Left renal cortex interstitium (tissue), 4 donors: ENCODE results near the gene EVA1A. TPM values are rescaled to one million over a fixed set of nuclear protein-coding genes. Genes with fewer than 3 reads are reported as not detected.

ENCODE experiments used
- DNase-seq, 4 donors: peaks; one replicate each; pipeline ENCODE4 v3.0.0-alpha.2; 2013; ENCODE audit warnings: low read depth in 4 of 4, low spot score in 2 of 4, missing footprints in 1 of 4
- polyA plus RNA-seq, 4 donors: library from polyadenylated mRNA; unstranded; fragments of 120-200 nt; gene quantifications; one replicate each; pipeline ENCODE4 v1.2.1, GENCODE V29; 2013; ENCODE audit not compliant: insufficient read length in 4 of 4

The EVA1A gene
- polyA plus RNA-seq, 4 donors = 12.6 to 19.8 (median 15.8) TPM

DNA sequence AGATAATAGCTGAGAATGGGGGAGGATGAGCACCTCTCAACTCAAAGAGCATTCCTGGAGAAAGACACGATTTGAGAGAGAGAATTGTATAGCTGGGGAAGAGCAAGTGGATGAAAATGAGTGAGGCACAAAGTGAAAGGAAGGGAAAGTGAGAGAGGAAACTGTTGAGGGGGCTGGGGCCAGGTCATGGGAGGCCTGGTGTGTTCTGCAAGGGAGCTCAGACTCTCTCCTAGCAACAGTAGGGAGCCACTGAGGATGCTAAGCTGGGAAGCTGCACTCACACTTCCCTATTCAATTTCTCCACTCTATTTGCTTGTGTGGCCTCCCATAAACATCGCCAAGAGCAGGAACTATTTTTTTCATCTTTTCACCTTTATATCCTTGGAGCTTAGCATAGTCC, 14.8 kb downstream of the EVA1A start:
- DNase-seq = no peak

DNA sequence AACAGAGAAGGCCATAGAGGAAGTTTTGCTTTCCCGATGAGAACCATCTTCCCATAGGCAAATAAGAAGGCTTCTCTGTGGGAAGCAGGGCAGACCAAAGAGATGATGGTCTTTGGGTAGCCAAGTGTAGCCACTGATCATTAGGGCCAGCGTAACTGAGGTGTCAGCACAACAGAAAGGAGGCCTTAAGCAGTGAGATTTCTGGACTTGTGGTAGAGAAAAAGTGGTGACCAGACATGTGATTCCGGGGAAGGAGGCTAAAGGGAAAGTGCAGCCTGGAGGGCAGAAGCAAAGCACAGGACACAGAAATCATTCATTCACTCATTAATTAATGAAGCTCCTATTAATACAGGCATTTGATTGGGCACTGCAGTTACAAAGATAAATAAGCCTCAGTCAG, 15.4 kb downstream of the EVA1A start:
- no peak for DNase-seq

DNA sequence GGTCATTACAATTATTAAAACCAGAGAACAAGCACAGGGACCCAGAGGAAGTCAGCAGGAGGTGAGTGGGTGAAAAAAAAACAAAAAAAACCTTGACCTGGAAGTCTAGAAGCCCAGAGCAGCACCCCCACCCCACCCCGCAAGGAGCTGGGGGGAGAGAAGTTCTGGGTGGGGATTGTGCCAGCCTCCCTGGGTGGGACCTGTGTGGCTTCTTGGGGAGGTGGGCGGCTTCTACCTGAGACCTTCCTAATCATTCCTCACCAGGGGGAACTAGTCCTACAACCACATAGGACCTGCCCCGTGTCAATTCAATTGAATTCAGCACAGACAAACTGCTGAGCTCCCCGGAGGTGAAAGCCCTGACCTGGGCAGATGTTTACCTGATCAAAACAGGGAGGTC, 17.3 kb downstream of the EVA1A start:
- no peak for DNase-seq

DNA sequence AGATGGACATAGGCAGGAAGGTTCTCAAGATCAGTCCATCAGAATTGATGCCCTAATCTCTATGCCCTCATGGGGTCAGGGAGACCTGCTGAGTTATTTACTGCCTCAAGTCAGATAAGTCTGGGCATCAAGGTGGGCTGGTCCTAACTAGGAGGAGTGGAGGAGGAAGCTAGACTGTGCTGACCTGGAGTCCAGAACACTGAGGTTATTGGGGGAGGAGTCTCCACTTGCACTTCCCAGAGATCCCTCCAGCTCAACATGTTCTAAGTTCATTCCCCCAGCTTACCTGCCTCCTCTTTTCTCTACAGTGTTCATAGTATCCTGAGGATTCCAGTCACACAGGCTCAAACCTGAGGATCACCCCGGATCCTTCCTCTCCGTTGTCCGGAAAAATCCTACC, 19.3 kb downstream of the EVA1A start:
- no peak for DNase-seq

DNA sequence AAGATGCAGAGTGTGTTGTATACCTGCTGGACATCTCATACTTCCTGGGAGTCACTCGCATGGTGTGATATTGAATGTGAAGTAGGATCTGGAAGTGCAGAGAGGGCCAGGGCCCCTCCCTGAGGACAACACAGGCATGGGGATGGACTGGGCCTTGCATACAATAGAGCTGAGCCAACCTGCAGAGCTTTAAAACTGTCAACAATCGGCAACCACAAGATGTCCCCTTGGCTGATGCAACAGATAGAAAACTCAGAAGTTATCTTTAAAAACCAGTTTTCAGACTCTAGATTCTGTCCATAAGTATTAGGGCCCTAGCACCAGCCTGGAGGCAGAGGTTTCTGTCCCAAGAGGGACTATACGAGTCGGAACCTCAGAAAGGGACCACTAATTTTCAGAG, 19.7 kb downstream of the EVA1A start:
- no peak for DNase-seq

DNA sequence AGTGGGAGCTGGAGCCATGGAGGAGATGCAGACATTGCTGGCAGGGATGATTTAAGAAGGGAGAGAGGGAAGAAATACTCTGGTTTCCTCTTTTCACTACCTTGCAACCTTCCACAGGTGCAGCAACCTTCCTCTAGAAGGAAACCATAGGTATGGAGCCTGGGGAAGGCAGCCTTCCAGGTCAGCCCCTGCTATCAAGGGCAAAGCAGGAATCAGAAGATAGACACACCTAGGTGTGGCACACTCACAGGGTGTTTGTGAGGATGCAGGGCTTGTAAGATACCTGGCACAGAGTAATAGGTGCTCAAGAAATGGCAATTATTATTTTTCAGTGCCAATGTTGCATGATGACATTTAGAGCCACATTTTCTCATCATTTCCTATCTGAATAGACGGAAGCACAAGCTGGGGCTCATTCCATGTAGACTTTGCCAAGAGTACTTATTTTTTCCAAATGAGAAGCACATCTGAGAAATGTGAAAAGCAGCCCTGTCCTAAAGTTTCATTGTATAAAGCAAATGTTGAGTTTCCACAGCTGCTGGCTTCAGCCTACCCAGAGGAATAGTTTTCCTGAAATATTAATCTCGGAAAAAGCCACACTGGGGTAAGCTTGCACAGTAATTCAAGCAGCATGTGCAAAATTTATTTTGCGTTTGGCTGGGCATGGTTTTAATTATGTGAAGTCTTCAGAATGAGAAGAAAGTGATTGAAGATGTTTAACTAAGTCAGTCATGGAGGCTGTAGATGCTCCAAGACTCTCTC, 20.6 kb downstream of the EVA1A start:
- no peak for DNase-seq

DNA sequence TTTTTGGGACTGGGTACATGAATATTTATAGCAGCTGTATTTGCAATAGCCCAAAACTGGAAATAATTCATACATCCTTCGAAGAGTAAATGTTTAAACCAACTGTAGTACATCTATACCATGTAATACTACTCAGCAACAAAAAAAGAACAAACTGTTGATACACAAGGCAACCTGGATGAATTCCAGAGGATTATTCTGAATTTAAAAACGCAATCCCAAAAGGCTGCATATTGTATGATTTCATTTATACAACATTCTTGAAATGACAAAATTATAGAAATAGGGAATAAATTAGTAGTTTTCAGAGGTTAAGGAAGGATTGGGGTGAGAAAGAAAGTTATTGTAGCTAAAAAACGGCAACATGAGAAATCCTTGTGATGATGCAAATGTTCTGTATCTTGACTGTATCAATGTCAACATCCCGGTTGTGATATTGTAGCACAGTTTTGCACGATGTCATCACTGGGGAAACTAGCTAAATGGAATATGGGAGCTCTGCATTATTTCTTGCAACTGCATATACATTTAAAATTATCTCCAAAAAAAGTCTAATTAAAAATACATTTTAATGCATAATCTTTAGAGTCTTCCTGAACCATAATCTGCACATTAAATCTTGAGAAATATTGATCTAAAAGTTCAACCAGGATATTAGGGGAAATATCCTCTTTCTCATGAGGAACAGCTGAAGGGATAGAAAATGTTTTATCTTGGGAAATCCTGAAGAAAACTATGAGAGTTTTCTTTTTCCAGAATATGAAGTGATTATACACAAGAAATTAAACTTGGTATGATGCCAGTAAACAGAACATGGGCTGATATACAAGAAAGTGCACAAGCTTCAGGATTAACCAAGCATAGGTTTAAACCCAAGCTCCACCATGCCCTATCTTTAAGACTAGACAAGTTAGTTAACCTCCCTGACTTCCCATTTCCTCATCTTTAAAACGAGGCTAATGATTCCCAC, 21.9 kb downstream of the EVA1A start:
- no peak for DNase-seq

DNA sequence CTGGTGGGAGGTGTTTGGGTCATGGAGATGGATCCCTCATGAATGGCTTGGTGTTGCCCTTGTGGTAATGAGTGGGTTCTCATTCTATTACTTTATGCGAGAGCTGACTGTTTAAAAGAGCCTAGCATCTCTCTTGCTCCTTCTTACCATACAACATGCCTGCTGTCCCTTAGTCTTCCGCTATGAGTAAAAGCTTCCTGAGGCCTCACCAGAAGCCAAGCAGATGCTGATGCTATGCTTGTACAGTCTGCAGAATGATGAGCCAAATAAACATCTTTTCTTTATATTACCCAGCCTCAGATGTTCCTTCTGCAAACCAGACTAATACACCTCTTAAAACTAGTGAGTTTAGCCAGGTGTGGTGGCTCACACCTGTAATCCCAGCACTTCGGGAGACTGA, 23.1 kb downstream of the EVA1A start:
- no peak for DNase-seq

DNA sequence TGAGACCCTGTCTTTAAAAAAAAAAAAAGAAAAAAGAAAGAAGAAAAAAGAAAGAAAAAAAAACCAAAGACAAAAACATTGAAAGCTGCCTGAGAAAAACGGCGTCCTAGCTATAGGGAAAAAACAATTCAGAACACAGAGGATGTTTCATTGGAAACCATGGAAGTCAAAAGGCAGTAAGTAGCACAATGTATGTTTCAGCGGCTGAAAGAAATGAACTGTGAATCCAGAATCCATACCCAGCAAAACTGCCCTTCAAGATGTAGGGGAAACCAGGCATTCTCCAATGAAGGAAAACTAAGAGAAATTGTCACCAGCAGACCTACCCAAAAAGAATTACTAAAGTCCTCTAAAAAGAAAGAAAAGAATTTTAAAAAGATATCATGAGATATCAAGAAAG, 27.6 kb downstream of the EVA1A start:
- DNase-seq = no peak

DNA sequence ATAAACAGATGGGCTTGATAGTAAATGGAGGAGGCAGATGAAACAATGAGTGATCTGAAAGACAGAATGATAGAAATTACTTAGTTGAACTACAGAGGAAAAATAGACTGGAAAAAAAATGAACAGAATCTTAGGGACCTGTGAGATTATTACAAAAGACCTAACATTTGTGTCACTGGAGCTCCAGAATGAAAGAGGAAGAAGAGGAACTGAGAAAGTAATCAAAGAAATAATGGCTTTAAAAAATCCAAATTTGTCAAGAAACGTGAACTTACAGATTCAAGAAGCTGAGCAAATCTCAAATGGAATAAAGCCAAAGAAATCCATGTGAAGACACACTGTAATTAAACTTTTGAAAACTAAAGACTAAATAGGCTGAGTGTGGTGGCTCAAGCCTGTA, 28.3 kb downstream of the EVA1A start:
- no peak for DNase-seq

DNA sequence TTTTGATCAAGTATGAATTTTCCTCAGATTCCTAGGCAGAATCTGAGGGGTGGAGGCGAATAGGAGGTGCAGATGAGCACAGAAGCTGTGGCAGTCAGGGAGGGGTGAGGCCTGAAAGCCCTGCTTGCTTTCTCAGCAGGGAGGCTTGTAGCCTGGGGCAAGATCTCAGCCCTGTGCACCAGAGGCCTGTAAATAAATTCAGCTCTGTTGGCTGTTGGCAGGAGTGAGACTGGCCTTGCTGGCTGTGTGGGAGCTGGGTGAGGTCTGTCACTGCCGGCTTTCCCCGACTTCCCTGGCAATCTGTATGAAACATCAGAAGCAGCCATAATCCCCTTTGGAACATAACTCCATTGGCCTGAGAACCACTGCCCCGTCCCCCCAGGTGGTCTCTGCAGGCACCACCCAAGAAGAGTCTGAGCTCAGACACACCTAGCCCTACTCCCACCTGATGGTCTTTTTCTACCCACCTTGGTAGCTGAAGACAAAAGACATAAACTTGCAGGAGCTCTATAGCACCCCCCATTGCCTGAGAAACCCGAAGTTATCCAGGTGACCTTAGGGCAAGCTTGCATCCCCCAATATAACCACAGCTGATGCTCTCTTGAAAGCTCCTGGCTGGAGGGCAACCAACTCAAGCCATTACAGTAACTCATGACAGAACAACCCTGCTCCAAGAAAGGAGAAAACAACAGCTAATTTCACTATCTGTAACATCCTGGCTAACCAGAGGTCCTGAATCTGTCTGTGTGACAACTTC, 32.3 kb downstream of the EVA1A start:
- no peak for DNase-seq

DNA sequence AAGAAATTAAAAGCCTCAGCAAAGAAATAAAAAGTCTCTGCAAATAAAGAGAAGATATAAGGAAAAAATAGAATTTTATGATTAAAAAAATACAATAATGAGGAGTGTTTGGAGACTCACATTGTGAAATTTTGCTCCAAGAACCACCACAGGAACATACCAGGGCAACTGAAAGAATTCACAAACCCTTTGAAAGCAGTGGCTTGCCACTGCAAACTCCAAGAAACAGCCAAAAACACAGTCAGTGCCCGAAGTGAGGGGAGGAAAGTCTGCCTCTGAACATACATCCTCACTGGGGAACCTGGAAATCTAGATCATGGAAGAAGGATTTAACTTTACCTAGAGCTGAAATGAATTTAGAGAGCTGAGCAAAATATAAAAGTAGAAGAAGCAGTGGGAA, 33.1 kb downstream of the EVA1A start:
- DNase-seq = no peak

DNA sequence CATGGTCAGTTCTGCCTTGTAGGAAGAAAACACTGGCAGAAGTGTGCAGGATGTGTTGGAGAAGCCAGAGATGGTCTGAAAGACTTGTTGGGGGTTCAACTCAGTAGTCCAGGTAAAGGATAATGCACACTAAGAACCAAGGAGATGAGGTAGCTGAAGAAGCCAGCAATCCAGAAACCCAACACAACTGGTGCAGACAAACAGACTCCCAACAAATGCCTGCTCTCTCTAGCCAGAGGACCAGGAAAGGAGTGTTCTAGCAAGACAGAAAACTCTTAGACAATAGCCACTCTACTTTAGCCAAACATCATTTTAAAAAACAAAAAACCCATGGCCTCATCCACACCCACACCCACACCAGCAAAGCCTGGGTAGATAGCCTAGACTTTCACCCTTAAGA, 33.9 kb downstream of the EVA1A start:
- no peak for DNase-seq

DNA sequence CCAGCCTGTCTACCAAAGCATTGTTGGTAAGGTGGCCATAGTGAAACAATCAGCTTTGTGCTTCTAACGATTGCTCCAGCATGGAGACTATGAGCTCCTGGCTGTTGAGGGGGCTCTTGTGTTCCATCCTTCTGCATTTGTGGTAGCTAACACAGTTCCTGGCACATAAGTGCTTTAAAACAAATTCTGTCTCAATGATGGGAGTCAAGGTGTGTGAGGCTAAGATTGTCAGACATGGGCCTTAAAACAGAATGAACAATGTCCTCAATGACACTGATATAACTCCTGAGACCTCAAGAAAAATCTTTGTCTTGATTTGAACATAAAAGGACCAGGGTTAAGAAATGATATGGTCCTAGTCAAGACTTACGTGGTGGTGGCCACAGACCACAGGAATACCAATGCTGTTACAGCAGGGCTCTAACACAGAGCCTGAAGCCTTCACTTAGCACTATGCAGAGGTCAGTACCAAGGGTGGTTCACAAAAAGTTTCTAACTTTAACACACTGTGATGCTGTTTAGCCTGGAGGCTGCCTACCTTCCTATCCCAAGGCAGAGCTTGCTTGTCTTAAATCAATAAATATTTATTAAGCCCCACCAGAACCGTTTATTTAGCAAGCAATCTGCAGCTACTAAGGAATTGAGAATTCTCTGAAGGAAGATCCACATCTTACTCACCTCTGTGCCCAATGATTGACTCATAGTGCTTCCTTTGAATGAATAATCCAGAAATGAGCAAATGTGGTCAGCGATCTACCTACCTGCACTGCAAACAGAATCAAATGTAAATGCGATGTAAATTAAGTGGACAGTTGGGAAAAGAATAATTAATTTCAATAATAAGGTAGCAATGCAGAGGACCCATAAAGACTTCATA, 35.1 kb downstream of the EVA1A start:
- no peak for DNase-seq

DNA sequence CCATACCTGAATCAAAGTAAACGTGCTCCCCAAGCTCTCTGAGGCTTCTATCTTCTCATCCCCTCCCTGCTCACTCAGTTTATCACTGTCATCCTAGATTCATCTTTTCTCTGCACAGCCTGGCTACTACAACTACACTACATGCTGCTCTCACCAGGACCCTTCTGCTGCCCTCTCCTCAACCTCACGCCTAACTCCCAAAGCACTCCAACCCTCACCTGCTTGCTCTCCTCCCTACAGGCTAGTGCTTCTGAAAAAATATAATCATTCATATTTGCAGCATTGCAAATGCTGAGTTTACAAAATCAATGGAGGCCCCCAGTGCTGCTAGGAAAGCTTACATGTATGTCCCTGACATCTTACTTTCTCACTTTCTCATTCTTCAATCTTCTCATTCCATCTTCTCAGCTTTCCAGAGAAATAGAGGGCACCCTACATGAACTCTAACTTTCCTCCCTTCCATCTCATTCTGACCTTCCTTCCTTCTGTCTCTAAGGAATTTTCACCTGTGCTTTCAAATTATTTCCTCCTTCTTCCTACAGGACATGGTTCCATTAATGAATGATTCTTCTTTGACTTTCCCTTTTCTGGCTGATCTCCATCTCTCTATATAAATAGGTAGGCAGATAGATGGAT, 36.3 kb downstream of the EVA1A start:
- DNase-seq = no peak

DNA sequence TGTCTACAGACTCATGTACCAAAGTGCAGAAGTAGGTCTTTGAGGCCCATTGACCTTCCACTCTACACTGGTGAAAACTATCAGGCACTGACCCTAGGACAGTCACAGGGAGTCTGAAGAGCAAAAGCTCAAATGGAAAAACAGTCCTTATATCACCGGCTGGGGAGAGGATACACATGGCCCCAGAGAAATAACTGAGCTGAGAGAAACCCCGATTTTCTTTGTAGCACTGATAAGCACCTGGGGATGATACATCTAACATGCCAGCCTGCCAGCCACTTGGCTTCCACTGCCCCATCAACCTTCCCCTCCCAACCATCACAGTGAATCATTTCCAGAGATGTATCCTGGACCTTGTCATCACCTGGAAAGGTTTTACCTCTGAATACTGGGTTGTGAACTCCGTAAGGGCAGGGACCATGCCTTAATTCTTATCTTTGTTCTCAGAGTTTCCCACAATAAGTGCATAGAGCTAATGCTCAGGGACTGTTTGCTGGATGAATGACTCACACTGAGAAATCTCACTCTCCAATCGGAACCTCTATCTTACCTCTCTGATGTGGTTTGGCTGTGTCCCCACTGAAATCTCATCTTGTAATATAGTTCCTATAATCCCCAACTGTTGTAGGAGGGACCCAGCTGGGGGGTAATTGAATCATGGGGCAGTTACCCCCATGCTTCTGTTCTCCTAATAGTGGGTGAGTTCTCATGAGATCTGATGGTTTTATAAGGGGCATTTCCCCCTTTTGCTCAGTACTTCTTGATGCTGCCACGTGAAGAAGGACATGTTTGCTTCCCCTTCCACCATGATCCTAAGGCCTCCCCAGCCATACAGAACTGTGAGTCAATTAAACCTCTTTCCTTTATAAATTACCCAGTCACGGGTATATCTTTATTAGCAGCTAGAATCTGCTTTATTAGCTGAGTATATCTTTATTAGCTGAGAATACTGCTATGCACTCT, 37.1 kb downstream of the EVA1A start:
- no peak for DNase-seq

DNA sequence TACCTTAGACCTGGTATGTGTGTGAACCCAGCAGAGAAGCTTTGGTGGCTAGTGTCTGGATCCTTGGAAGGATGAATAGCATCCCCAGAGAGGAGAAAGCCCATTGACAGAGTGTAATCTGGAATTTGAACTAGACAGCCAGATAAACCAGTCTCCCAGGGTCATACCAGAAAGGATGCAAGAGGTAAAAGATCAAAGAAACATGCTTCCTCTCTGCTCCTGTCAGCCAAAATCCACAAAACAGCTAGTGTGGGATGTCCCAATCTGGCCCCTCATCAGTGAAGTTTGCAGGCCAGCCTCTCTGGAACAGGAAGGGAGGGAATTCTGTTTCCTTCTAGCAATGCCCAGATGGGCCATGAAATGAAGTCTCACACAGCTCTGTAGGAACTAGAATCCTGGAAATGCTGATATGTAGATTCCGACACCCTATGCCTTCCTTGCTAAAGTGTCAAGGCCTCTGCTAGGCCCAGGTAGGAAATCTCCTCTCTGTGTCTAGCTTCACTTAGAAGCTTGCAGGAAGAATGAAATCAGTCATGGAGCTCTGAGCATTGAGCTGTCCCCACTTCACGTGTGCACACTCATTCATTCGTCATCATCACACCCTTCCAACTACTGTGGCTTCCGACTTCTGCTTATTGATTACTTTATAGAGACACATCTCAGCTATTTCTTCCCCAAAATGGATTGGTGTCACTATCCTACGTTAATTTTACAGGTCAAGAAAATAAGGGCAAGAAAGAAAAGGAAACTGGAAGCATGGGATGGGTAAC, 38.0 kb downstream of the EVA1A start:
- DNase-seq = no peak
